ENCODE measurements around the gene SPDYE3.
"Not testable (repeated sequence)": the region's sequence is repeated elsewhere in the genome, so short reads cannot be mapped to it uniquely, and the experiment has no call there.

The SPDYE3 gene

DNA sequence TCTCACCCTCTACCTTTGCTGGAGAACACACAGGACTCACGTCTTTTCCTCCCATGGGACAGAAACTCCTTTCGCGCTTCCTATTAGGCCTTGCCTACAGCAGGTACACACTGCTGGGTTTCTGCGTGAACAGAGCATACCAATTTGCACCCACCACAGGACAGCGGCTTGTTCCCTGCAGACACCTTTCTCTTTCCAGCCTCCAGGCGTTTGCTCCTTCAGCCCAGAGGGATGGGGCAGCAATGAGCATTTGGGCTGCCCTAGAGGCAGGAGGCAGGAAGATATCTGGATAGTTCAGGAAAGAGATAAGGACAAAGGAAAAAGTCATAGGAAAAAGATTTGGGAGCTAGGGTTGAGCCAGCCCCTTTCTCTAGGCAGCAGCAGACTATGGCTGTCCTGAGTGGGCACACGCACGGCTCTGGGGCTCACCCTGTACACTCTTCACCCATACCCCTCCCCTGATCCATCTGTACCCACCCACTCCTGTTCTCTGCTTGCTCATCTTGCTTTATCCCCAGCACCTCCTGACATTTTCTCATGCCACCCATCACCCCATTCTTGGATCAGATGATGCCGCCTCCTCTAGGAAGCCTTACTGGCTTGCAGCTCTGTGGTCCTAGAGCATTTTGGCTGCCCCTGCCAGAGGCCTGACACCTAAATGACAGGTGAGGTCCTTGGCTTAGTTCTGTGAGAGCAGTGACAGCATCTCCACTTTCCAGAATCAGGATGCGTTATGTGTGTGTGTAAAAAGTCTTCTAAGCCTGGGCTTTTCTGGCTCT, 40.7 kb upstream of the SPDYE3 start:
- Histone ChIP-seq H3K79me2 (ENCODE audit: control insufficient read depth, low read length) (no peaks in the 10 kb centered on the region), H3K27ac (ENCODE audit: low read depth, low read length) (no peak overlapping the region), H3K36me3 (ENCODE audit: control insufficient read depth, low read length) (no peaks in the 10 kb centered on the region), H3K4me3 (ENCODE audit: low read length) (no peak overlapping the region), H3K9me2 (replicated peaks; ENCODE audit: control insufficient read depth, low read length) (no peaks in the 10 kb centered on the region), H3F3A (ENCODE audit: control insufficient read depth, insufficient read depth) (no peaks in the 10 kb centered on the region), H3K27me3 (ENCODE audit: control insufficient read depth, low read length) (peaks cover 16% of the 10 kb centered on the region), H3K9me3 (ENCODE audit: control insufficient read depth, insufficient read depth, low read length) (no peaks in the 10 kb centered on the region), H3K4me1 (ENCODE audit: control insufficient read depth, low read length) (peaks cover 14% of the 10 kb centered on the region), H3K4me2 (ENCODE audit: low read length) (no peak overlapping the region), H4K20me1 (ENCODE audit: control insufficient read depth, insufficient read depth, low read depth, low read length) (no peaks in the 10 kb centered on the region)
- TF ChIP-seq, protein P1, sequence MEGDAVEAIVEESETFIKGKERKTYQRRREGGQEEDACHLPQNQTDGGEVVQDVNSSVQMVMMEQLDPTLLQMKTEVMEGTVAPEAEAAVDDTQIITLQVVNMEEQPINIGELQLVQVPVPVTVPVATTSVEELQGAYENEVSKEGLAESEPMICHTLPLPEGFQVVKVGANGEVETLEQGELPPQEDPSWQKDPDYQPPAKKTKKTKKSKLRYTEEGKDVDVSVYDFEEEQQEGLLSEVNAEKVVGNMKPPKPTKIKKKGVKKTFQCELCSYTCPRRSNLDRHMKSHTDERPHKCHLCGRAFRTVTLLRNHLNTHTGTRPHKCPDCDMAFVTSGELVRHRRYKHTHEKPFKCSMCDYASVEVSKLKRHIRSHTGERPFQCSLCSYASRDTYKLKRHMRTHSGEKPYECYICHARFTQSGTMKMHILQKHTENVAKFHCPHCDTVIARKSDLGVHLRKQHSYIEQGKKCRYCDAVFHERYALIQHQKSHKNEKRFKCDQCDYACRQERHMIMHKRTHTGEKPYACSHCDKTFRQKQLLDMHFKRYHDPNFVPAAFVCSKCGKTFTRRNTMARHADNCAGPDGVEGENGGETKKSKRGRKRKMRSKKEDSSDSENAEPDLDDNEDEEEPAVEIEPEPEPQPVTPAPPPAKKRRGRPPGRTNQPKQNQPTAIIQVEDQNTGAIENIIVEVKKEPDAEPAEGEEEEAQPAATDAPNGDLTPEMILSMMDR (IDR thresholded peaks at IDR 0.05; ENCODE audit: low read depth, low read length, poor library complexity, severe bottlenecking): no peak
- TF ChIP-seq EZH2phosphoT487 (IDR thresholded peaks at IDR 0.05; ENCODE audit: borderline replicate concordance, low read length): no peak

DNA sequence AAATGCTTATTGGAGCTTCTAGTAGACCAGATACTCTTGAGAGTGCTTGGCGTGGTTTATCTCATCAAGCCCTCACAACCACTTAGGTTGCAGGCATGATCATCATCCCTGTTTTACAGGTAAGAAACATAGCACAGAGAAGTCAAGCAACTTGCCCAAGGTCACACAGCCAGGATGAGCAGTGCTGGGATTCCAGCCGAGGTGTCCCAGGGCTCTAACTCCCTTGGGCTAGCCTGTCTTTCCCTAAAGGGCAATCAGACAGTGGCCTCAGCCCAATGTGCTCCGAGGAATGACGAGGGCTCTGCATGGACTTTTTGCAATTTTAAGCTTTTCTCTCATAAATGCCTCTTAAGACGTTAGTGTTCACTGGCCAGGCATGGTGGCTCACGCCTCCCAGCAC, 39.9 kb upstream of the SPDYE3 start:
- Histone ChIP-seq H3K9me3 (ENCODE audit: control insufficient read depth, insufficient read depth, low read length) (no peaks in the 10 kb centered on the region), H3K79me2 (ENCODE audit: control insufficient read depth, low read length) (no peaks in the 10 kb centered on the region), H3K27me3 (ENCODE audit: control insufficient read depth, low read length) (peaks cover 16% of the 10 kb centered on the region), H3K4me3 (ENCODE audit: low read length) (no peak overlapping the region), H3K36me3 (ENCODE audit: control insufficient read depth, low read length) (no peaks in the 10 kb centered on the region), H3K4me1 (ENCODE audit: control insufficient read depth, low read length) (peaks cover 19% of the 10 kb centered on the region), H3K9me2 (replicated peaks; ENCODE audit: control insufficient read depth, low read length) (no peaks in the 10 kb centered on the region), H3F3A (ENCODE audit: control insufficient read depth, insufficient read depth) (no peaks in the 10 kb centered on the region), H4K20me1 (ENCODE audit: control insufficient read depth, insufficient read depth, low read depth, low read length) (no peaks in the 10 kb centered on the region), H3K4me2 (ENCODE audit: low read length) (no peak overlapping the region), H3K27ac (ENCODE audit: low read depth, low read length) (no peak overlapping the region)
- TF ChIP-seq EZH2phosphoT487 (IDR thresholded peaks at IDR 0.05; ENCODE audit: borderline replicate concordance, low read length): no peak

DNA sequence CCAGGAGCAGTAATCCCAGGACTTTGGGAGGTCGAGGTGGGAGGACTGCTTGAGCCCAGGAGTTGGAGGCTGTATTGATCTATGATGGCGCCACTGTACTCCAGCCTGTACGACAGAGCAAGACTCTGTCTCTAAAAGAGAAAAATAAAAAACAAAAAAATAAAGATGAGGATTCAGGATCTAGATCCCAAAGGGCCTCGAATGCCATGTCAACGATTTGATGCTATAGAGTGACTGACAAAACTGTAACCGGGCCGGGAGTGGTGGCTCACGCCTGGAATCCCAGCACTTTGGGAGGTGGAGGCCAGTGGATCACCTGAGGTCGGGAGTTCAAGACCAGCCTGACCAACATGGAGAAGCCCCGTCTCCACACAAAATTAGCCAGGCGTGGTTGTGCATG, 38.6 kb upstream of the SPDYE3 start:
- not testable (repeated sequence) for H3K9me2 ChIP-seq (replicated peaks; ENCODE audit: control insufficient read depth, low read length); H3F3A ChIP-seq (ENCODE audit: control insufficient read depth, insufficient read depth); H3K27ac ChIP-seq (ENCODE audit: low read depth, low read length); H3K79me2 ChIP-seq (ENCODE audit: control insufficient read depth, low read length); H3K4me2 ChIP-seq (ENCODE audit: low read length); H4K20me1 ChIP-seq (ENCODE audit: control insufficient read depth, insufficient read depth, low read depth, low read length); H3K9me3 ChIP-seq (ENCODE audit: control insufficient read depth, insufficient read depth, low read length); H3K4me3 ChIP-seq (ENCODE audit: low read length); H3K36me3 ChIP-seq (ENCODE audit: control insufficient read depth, low read length)
- Histone ChIP-seq H3K27me3 (ENCODE audit: control insufficient read depth, low read length) (peaks cover 16% of the 10 kb centered on the region), H3K4me1 (ENCODE audit: control insufficient read depth, low read length) (peaks cover 20% of the 10 kb centered on the region)

DNA sequence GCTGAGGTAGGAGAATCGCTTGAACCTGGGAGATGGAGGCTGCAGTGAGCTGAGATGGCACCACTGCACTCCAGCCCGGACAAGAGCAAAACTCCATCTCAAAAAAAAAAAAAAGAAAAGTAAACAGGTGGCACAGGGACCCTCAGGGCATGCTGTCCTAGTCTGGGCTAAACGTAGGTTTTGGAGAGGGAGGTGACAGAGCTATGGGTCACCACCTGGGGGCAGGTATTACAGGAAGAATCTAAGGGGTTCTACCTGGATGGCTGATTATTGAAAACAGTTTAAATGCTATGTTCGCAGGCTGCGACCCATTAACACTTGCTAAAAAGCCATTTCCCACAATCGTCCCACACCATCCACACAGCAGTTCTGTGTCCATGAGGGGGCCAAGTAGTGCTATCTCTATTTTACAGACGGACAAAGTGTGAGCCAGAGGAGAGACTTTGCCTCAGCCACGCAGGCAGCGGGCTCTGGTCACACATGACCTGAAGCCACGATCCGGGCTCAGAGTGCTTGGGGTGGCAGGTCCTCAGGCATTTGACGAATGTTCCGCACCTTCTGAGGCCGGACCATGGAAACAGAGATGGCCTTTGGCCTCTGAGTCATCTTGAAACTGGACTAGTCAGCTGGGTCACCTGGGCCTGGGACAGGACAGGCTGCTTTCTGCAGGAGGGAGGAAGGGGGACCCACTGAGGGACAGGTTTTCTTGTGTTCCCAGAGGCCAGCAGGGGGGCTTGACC, 38.0 kb upstream of the SPDYE3 start:
- not testable (repeated sequence) for H3K79me2 ChIP-seq (ENCODE audit: control insufficient read depth, low read length); H3K9me2 ChIP-seq (replicated peaks; ENCODE audit: control insufficient read depth, low read length); H3K4me3 ChIP-seq (ENCODE audit: low read length); H3K27ac ChIP-seq (ENCODE audit: low read depth, low read length); H4K20me1 ChIP-seq (ENCODE audit: control insufficient read depth, insufficient read depth, low read depth, low read length); H3K36me3 ChIP-seq (ENCODE audit: control insufficient read depth, low read length); H3K9me3 ChIP-seq (ENCODE audit: control insufficient read depth, insufficient read depth, low read length); H3K4me2 ChIP-seq (ENCODE audit: low read length); H3F3A ChIP-seq (ENCODE audit: control insufficient read depth, insufficient read depth)
- peaks cover 20% of the 10 kb centered on the region for H3K4me1 ChIP-seq (ENCODE audit: control insufficient read depth, low read length)
- H3K27me3 ChIP-seq (ENCODE audit: control insufficient read depth, low read length): peaks cover 16% of the 10 kb centered on the region

DNA sequence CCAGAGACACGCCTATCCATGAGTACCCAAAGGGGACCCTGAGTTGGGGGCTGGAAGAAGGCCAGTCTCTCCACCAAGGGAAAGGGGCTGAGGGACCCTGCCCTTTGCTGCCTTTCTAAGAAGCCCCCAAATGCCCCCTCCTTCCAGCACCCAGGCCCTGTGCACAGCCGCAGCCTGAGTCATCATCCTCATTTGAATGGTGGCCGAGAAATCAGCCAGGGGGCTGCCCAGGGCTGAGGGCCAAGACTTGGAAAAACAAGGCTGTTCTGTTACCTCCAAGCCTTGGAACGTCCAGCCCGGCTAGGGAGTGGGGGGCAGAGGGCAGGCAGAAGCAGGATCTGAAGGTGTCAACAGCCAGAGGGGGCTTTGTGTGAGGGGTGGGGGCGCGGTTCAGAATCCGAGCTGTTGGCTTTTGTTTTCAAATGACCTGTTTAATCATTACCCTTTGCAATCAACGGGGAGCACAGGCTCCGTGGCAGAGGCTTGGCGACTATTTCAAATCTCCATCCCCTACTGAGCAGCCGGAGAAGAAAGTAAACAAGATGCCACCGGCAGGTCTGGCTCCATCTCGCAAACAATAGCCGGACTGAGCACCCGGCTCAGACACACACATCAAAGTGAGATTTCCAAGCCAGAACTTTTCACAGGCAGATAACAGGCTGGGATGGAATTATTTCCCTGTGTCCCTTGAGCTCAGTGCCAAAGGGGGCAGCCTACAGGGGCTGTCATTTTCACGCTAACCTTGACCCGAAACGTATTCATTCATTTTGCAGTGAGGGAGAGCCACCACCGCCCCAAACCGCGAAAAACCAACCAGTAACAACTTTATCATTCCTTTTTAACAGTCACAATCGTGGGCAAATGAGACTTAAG, 37.2 kb upstream of the SPDYE3 start:
- not testable (repeated sequence) for H3K9me3 ChIP-seq (ENCODE audit: control insufficient read depth, insufficient read depth, low read length); H3F3A ChIP-seq (ENCODE audit: control insufficient read depth, insufficient read depth); H3K27ac ChIP-seq (ENCODE audit: low read depth, low read length); H3K9me2 ChIP-seq (replicated peaks; ENCODE audit: control insufficient read depth, low read length); H3K79me2 ChIP-seq (ENCODE audit: control insufficient read depth, low read length); H4K20me1 ChIP-seq (ENCODE audit: control insufficient read depth, insufficient read depth, low read depth, low read length); H3K4me3 ChIP-seq (ENCODE audit: low read length); H3K36me3 ChIP-seq (ENCODE audit: control insufficient read depth, low read length)
- Histone ChIP-seq H3K4me1 (ENCODE audit: control insufficient read depth, low read length) (peaks cover 24% of the 10 kb centered on the region), H3K4me2 (ENCODE audit: low read length) (peak overlapping the region; percentile 92), H3K27me3 (ENCODE audit: control insufficient read depth, low read length) (peaks cover 16% of the 10 kb centered on the region)

DNA sequence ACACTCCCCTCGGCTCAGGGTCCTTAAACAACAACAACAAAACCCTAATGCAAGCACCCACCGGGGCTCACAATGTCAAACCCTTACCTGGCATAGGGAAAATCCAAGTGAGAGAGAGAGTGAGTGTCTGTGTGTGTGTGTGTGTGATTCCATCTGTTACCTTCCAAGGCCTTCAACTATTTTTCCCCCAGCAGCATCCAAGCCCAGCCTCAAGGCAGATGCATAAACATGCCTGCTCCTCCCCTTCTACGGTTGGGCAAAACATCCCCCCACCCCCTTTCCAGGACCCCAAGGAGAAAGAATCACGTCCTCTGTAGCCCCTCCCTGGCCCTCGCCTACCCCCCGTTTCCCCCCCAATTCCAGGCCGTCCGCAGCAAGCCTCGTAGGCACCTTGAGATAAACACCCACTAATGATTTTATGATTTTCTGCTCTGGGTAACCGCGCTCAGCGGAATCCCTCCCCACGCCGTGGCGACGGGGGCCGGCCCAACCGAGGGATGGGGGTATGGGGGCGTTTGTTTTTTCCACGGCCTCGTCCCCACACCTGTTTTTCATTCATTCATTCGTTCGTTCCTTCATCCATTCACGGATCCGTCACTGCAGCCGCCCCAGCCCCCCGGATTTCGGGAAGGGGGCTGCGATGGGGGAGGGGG, 36.4 kb upstream of the SPDYE3 start:
- H4K20me1 ChIP-seq (ENCODE audit: control insufficient read depth, insufficient read depth, low read depth, low read length); H3K9me2 ChIP-seq (replicated peaks; ENCODE audit: control insufficient read depth, low read length); H3K9me3 ChIP-seq (ENCODE audit: control insufficient read depth, insufficient read depth, low read length); H3K27ac ChIP-seq (ENCODE audit: low read depth, low read length); H3K79me2 ChIP-seq (ENCODE audit: control insufficient read depth, low read length); H3K36me3 ChIP-seq (ENCODE audit: control insufficient read depth, low read length); H3F3A ChIP-seq (ENCODE audit: control insufficient read depth, insufficient read depth): not testable (repeated sequence)
- H3K4me2 ChIP-seq (ENCODE audit: low read length): peak overlapping the region; percentile 92
- peaks cover 25% of the 10 kb centered on the region for H3K4me1 ChIP-seq (ENCODE audit: control insufficient read depth, low read length)
- H3K4me3 ChIP-seq (ENCODE audit: low read length): peak overlapping the region; percentile 70
- H3K27me3 ChIP-seq (ENCODE audit: control insufficient read depth, low read length): peaks cover 19% of the 10 kb centered on the region

Data from DOHH2 (cell line).